ENCODE results near the gene CD79A.

The CD79A gene

GRCh38 chr19:41883463-41883820 is 6.4 kb downstream of the CD79A start:
- DNase-seq (ENCODE audit: extremely low read depth in 1 of 2, low read depth in 1 of 2), result no peak

GRCh38 chr19:41883821-41884733 is 7.0 kb downstream of the CD79A start:
- peak; percentile 91 for DNase-seq (ENCODE audit: extremely low read depth in 1 of 2, low read depth in 1 of 2)

GRCh38 chr19:41886761-41887710 is 10.0 kb downstream of the CD79A start:
- DNase-seq (ENCODE audit: extremely low read depth in 1 of 2, low read depth in 1 of 2), result peak; percentile 53 to 63

- DNase-seq (ENCODE audit: extremely low read depth in 1 of 2, low read depth in 1 of 2), result peak; percentile 79 to 90
Measured at GRCh38 chr19:41887711-41888382, 10.8 kb downstream of the CD79A start.

GRCh38 chr19:41888926-41889325 is 11.8 kb downstream of the CD79A start:
- no peak for DNase-seq (ENCODE audit: extremely low read depth in 1 of 2, low read depth in 1 of 2)

GRCh38 chr19:41889896-41890295 is 12.8 kb downstream of the CD79A start:
- DNase-seq (ENCODE audit: extremely low read depth in 1 of 2, low read depth in 1 of 2), result no peak

- DNase-seq (ENCODE audit: extremely low read depth in 1 of 2, low read depth in 1 of 2), result no peak
Measured at GRCh38 chr19:41890936-41891335, 13.9 kb downstream of the CD79A start.

- DNase-seq (ENCODE audit: extremely low read depth in 1 of 2, low read depth in 1 of 2), result no peak
Measured at GRCh38 chr19:41892173-41892902, 15.3 kb downstream of the CD79A start.

GRCh38 chr19:41893899-41894298 is 16.8 kb downstream of the CD79A start:
- no peak for DNase-seq (ENCODE audit: extremely low read depth in 1 of 2, low read depth in 1 of 2)

GRCh38 chr19:41894350-41894749 is 17.3 kb downstream of the CD79A start:
- DNase-seq (ENCODE audit: extremely low read depth in 1 of 2, low read depth in 1 of 2), result no peak

GRCh38 chr19:41895745-41896580 is 18.9 kb downstream of the CD79A start:
- DNase-seq (ENCODE audit: extremely low read depth in 1 of 2, low read depth in 1 of 2), result no peak

- DNase-seq (ENCODE audit: extremely low read depth in 1 of 2, low read depth in 1 of 2), result no peak
Measured at GRCh38 chr19:41896581-41896942, 19.5 kb downstream of the CD79A start.

GRCh38 chr19:41897181-41897580 is 20.1 kb downstream of the CD79A start:
- DNase-seq (ENCODE audit: extremely low read depth in 1 of 2, low read depth in 1 of 2), result no peak

- DNase-seq (ENCODE audit: extremely low read depth in 1 of 2, low read depth in 1 of 2), result no peak
Measured at GRCh38 chr19:41897820-41898219, 20.7 kb downstream of the CD79A start.

- DNase-seq (ENCODE audit: extremely low read depth in 1 of 2, low read depth in 1 of 2), result no peak
Measured at GRCh38 chr19:41898235-41898634, 21.2 kb downstream of the CD79A start.

- no peak for DNase-seq (ENCODE audit: extremely low read depth in 1 of 2, low read depth in 1 of 2)
Measured at GRCh38 chr19:41901707-41902360, 24.8 kb downstream of the CD79A start.

- no peak for DNase-seq (ENCODE audit: extremely low read depth in 1 of 2, low read depth in 1 of 2)
Measured at GRCh38 chr19:41902594-41902993, 25.5 kb downstream of the CD79A start.

- no peak for DNase-seq (ENCODE audit: extremely low read depth in 1 of 2, low read depth in 1 of 2)
Measured at GRCh38 chr19:41903193-41903953, 26.3 kb downstream of the CD79A start.
